Breast epithelium (tissue), 3 donors: ENCODE data around the gene MEF2C.

Source experiments
- POLR2A ChIP-seq: fragments of 450-650 bp; IDR thresholded peaks from one replicate; pipeline ENCODE4 v1.6.1; 2016; ENCODE audit warnings: antibody characterized with exemption, mild to moderate bottlenecking, moderate library complexity
- POLR2AphosphoS5 ChIP-seq, 3 donors: sonication (generic); formaldehyde crosslinking; IDR thresholded peaks; one replicate each; pipeline ENCODE4 v1.6.1; 2017; ENCODE audit warnings: antibody characterized with exemption in 3 of 3
- TF ChIP-seq, protein P1 (sequence below), 3 donors: fragments of 450-650 bp; IDR thresholded peaks; one replicate each; pipeline ENCODE4 v1.5.1; 2016 to 2017; ENCODE audit warnings: antibody characterized with exemption in 3 of 3, mild to moderate bottlenecking in 3 of 3, moderate library complexity in 3 of 3

DNA sequence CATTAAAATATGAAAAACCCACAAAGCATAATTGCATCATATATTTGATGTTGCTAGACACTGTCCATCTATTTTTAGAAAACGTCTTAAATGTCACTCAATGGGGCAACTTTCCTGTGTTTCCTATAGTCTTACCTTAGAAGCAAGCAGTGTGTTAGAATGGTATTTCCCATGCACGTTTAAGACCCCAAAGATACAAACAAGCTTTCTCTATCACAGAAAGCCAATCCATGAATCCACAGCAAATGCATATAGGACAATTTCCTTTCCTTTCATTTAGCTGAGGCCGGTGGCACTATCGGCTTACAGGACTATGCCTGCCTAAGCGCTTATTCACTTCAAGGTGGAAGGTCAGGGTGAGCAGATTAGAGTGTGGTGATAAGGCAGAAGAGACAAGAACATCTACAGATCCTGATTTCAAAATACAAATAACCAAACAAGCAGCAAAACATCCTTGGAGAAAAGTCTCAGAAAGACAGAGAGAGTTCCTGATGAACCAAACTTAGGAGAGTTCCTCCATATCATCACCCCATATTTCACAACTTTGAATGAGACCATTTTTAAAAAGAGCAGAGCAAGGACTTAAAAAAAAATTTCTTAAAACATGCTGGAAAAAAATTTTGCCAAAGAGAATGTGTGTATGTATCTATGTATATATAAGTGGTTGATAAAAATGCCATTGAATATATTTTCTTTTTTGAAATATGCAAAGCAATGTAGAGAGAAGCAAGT is 57.2 kb downstream of the MEF2C start:
- TF ChIP-seq, protein P1, sequence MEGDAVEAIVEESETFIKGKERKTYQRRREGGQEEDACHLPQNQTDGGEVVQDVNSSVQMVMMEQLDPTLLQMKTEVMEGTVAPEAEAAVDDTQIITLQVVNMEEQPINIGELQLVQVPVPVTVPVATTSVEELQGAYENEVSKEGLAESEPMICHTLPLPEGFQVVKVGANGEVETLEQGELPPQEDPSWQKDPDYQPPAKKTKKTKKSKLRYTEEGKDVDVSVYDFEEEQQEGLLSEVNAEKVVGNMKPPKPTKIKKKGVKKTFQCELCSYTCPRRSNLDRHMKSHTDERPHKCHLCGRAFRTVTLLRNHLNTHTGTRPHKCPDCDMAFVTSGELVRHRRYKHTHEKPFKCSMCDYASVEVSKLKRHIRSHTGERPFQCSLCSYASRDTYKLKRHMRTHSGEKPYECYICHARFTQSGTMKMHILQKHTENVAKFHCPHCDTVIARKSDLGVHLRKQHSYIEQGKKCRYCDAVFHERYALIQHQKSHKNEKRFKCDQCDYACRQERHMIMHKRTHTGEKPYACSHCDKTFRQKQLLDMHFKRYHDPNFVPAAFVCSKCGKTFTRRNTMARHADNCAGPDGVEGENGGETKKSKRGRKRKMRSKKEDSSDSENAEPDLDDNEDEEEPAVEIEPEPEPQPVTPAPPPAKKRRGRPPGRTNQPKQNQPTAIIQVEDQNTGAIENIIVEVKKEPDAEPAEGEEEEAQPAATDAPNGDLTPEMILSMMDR (IDR thresholded peaks at IDR 0.05): no peak
- no peak for TF ChIP-seq POLR2A
- TF ChIP-seq POLR2AphosphoS5 (IDR thresholded peaks at IDR 0.05): no peak
